ENCODE results near the gene SBNO2.
"Not testable (repeated sequence)": the region's sequence is repeated elsewhere in the genome, so short reads cannot be mapped to it uniquely, and the experiment has no call there.

- TF ChIP-seq CTCF, POLR2A (IDR thresholded peaks at IDR 0.05): not testable (repeated sequence)
Measured at GRCh38 chr19:1129084-1129483, 45.0 kb downstream of the SBNO2 start.
